Forelimb muscle (tissue), 1 donor: ENCODE data around the gene ERV3-1. TPM values are rescaled to one million over a fixed set of nuclear protein-coding genes. Genes with fewer than 3 reads are reported as not detected.
"Not testable (repeated sequence)": the region's sequence is repeated elsewhere in the genome, so short reads cannot be mapped to it uniquely, and the experiment has no call there.

Experiments
- DNase-seq: peaks from one replicate; pipeline ENCODE4 v3.0.0-alpha.2; 2013; ENCODE audit warnings: low read depth
- polyA plus RNA-seq: library from polyadenylated mRNA; unstranded; fragments of 120-200 nt; gene quantifications from one replicate; pipeline ENCODE4 v1.2.1, GENCODE V29; 2013; ENCODE audit not compliant: insufficient read length

The ERV3-1 gene
- polyA plus RNA-seq, 1 donor = 19.9 TPM

GRCh38 chr7:64999165-65000004, 7.1 kb downstream of the ERV3-1 start:
- no peak for DNase-seq

- DNase-seq = no peak
Observed at GRCh38 chr7:64998865-64999164, 7.7 kb downstream of the ERV3-1 start.

DNA sequence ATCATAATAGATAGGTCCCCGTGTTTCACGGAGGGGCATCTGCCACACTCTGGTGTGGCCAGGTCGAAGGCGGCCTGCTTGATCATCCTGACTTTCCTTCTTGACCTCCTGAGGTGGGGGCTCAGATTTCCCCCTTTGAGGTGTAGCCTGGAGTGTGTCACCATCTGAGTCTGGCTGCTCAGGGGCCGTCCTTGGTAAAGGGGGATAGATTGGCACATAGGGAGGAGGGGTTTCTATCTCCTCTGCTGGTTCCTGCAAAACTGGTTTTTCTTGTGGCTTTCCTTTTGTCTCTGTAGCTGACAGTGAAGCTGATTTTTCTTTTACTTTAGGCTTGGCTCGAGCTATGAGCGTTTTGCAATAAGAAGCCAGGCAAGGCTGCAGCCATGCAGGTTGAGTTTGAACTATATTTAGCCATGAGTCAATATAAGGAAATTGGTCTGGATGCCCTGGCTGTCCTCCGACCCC, 8.5 kb downstream of the ERV3-1 start:
- no peak for DNase-seq

DNA sequence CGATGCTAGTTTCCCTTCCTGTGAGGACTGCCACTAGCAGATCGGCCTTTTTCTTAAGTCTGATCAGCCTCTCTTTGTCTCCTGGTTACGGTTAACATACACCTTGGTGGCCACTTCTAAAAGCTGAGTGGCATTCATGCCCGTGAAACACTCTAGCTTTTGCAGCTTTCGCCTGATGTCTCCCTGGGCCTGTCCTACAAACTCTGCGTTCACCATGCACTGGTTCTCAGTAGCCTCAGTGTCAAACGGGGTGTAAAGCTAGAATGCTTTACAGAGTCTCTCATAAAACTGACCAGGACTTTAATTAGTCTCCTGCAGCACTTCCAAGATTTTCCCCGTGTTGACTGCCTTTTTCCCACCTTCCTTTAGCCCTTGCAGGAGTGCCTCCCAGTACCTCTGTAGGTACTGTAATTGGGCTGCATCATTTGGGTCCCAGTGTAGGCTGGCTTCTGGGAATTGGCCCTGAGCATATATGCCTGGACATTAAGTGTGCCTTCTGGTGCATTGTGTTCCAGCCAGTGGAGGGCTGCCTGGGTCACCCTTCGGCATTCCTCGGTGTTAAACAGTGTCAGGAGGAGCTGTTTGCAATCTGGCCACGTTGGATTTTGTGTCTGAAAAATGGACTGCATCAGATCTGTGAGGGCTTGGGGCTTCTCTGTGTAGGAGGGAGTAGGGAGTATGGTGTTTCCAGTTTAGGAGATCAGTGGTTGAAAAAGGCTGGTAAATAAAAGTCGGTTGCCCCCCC, 9.2 kb downstream of the ERV3-1 start:
- DNase-seq = no peak

- no peak for DNase-seq
Observed at GRCh38 chr7:64996305-64996704, 10.2 kb downstream of the ERV3-1 start.

- DNase-seq = no peak
Observed at GRCh38 chr7:64993901-64994300, 12.6 kb downstream of the ERV3-1 start.

DNA sequence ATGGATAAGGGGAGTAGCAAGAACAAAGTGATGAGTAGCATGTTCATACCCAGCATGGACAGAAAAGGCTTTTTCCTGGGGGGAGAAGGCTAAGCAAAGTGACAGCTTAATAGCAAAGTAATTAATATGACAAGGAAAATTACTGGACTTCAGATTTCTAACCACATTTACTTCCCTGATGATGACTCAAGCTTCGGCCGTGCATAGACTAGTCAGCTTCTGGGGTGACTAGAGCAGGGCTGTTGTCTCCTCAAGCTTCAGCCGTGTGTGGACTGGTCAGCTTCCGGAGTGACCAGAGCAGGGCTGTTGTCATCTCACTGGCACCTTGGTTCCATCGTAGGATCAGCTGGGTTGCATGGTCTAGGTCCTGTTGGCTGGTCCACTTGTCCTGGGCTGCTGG, 13.5 kb downstream of the ERV3-1 start:
- no peak for DNase-seq

DNA sequence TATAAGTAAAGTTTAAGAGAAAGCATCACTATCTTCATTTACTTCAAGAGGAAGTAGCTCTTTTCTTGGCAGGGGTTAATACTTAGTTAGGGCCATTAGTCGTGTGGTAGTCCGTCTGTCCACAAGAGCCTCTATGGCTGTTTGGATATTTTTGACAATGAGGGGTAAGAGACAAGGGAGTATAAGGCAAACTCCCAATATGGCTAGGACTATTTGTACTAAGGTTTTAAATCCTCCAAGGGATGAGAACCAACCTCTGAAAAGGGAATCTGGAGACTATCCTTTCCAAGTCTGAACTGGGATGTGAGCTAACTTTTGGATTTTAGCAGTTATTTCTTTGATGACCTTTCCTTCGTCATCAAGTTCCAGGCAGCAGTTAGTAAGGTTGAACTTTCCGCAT, 15.6 kb downstream of the ERV3-1 start, which contains the start of gene ZNF117:
TSS of gene ZNF117 (minus strand) at position 101 of the 400 bp plus-strand sequence.
- no peak for DNase-seq

DNA sequence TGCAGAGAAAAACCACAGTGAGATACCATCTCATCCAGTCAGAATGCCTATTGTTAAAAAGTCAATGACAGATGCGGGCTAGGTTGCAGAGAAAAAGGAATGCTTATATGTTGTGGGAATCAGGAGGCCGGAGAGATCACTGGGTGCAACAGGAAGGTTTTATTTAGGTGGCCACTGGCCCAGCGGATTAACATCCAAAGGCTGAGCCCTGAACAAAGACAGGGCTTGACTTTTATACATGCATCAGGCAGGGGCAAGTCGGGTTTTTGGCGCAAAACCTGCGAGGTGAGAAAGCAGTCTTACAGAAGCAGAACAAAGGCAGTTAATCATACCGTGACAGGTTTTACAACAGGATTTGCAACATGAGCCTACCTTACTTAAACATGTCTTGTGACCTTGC, 16.3 kb downstream of the ERV3-1 start:
- DNase-seq = no peak

DNA sequence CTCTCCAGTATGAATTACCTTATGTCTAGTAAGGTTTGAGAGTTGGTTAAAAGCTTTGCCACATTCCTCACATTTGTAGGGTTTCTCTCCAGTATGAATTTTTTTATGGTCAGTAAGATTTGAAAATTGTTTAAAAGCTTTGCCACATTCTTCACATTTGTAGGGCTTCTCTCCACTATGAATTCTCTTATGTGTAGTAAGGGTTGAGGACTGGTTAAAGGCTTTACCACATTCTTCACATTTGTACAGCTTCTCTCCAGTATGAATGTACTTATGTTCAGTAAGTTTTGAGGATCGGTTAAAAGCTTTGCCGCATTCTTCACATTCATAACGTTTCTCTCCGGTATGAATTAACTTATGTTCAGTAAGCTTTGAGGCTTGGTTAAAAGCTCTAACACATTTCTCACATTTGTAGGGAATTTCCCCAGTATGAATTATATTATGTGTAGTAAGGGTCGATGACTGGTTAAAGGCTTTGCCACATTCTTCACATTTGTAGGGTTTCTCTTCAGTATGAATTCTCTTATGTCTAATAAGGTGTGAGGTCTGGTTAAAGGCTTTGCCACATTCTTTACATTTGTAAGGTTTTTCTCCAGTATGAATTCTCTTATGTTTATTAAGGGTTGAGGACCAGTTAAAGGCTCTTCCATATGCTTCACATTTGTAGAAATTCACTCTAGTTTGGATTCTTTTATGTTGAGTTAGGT, 27.8 kb downstream of the ERV3-1 start:
- DNase-seq = no peak

DNA sequence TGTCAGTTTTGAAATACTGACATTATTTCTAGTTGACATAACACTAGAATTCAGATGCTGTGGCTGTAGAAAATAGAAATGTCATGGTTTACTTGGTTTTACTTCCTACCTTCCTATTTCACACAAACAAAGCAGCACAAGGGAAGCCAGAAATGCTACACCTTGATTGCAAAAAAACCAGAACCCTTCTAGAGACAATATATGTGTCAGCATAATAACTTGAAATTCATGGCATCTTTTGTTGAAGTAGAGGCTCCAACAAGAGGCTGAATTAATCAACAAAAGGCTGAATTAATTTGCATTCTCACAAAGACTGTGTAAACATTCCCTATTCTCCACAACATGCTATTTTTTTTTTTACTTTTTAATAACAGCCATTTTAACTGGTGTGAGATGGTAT, 40.9 kb downstream of the ERV3-1 start:
- DNase-seq = no peak

- DNase-seq = no peak
Observed at GRCh38 chr7:64959072-64959747, 47.3 kb downstream of the ERV3-1 start.

- peak; percentile 32 for DNase-seq
Observed at GRCh38 chr7:64951250-64951848, 55.1 kb downstream of the ERV3-1 start.

DNA sequence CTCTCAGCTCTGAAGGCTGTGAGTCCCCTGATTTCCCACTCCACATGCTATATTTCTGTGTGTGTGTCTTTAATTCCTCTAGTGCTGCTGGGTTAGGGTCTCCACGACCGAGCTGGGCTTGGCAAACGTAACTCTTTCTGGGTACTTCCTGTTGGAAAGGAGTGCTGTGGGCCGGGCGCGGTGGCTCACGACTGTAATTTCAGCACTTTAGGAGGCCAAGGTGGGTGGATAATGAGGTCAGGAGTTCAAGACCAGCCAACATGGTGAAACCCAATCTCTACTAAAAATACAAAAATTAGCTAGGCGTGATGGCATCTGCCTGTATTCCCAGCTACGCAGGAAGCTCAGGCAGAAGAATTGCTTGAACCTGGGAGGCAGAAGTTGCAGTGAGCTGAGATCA, 55.8 kb downstream of the ERV3-1 start:
- not testable (repeated sequence) for DNase-seq

DNA sequence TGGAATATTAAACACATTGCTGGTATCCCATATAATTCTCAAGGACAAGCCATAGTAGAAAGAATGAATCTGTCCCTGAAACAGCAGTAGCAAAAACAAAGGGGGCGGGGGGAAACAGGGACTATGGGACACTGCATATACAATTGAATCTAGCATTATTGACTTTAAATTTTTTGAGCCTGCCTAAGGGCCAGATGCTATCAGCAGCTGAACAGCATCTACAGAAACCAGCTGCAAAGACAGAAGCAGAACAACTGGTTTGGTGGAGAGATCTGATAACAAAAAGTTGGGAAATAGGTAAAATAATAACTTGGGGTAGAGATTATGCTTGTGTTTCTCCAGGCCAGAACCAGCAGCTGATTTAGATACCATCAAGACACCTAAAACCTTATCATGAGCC, 57.7 kb downstream of the ERV3-1 start:
- DNase-seq = not testable (repeated sequence)

DNA sequence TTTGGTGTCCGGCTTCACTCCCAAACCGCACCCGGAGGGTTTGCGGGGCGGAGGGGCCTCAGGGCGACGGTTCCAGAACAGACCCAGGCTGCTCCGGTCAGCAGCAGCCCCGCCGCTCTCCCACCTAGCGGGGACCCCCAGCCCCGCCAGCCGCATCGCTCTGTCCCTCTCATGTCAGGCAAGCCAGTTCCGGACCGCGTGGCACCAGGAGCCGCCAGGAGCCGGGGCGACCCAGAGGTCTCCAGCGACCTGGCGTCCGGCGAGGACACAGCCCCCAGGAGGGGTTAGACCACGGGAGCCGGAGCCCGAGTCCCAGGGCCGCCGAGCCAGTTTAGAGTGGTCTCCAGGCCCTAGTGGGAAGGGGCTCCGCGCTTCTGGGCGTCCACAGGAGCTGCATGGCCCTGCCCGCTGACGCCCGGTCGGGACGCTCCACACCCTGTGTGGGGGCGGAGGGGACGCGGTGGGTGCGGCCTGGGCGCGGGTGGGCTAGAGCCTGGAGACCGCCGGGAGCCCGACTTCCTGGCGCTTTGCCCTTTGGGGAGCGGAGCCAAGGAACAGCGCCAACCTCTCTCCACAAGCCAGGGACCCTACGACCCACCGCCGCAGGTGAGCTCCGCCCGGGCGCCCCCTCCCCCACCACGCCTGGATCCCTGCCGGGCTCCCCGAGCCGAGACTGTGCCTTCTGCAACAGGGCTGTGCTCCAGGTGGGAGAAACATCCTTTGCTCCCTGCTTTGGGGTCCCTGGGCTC, 59.1 kb downstream of the ERV3-1 start:
- no peak for DNase-seq

DNA sequence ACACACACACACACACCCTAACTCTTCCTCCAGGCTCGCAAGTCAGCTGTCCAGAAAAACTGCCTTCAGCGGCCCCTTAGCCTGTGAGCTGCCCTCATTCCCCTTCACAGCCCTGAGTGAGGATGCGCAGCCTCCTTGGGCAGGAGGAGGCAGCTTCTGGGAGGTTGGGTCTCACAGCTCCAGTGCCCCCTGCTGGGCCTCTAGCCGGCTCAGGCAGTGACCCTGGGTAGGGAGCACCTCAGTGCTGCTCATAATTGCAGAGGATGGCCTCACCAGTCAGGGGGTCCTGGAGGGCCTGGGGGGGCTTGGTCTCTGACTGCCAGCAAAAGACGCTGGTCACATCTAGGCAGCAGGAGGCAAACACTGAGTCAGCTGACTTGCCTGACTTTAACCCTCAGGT, 59.7 kb downstream of the ERV3-1 start:
- no peak for DNase-seq

DNA sequence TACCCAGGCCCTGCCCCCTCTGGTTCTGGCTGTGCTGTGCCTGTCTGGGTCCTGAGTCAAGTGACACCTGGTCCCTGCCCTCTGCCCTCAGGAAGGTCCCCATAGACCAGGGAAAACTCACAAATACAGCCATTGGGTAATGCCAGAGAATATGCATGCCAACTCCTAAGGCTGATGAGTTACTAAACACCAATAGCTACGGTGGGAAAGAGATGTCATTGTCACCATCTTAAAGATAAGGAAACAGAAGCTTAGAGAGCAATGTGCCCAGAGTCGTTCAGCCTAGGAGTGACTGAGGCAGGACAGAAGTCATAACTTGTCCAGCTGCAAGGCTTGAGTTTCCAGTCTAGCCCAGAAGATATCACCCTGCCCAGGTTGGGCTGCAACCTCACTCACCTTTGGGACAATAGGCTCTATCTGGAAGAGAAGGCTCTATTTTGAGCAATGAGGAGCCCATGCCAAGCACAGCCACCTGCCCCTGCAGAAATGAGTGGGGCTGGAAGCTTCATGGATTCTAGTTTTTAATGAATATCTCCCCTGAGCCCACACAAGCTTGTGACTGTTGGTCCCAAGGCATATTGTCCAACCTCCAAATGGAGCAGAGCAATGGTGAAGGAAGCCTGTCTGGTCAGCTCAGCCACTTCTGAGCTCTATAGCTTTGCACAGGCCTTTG, 60.8 kb downstream of the ERV3-1 start:
- DNase-seq = no peak

DNA sequence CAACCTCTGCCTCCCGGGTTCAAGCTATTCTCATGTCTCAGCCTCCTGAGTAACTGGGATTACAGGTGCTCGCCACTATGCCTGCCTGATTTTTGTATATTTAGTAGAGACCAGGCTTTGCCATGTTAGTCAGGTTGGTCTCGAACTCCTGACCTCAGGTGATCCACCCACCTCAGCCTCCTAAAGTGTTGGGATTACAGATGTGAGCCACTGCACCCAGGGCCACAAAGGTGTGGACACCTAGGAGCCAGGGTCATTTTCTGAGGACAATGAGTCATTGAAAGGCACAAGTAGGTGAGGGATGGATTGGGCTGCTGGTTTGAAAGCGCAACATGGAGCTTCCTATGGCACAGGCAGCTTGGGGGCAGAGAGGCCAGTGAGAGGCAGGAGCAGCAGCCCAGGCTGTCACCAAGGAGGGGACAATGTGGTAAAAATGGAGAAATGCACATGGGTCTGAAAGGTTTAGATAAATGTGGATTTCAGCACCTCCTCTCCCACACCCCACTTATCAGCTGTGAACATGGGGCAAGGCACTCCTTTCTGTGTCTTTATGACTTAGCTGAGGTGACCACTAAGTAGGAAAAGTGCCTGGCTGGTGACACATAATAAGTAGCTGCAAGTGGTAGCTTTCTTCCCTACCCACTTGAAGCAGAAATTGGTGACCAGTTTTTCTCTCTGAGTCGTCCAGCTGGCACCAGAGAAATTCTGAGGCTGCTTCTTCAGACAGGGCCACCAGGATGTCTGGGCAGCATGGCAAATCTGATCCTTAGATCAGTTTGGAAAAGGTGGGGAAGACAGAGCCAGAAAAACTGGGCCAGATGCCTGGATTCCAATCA, 61.6 kb downstream of the ERV3-1 start:
- DNase-seq = not testable (repeated sequence)
